SU-DHL-6 (cell line): ENCODE measurements around the gene ITGA11.

ENCODE experiments used
- H2AFZ ChIP-seq: fragments of 200-600 bp; sonication (generic); 2 replicates; pipeline ENCODE4 v1.6.1; 2014; ENCODE audit warnings: low read depth, mild to moderate bottlenecking, moderate library complexity, mixed read lengths, antibody characterized with exemption, low read length; ENCODE audit not compliant: severe bottlenecking
- H3F3A ChIP-seq: fragments of 200-600 bp; shearing (Covaris generic); 2 replicates; pipeline ENCODE4 v1.6.0; 2016; ENCODE audit warnings: antibody characterized with exemption, mild to moderate bottlenecking; ENCODE audit not compliant: insufficient read depth
- H3K27ac ChIP-seq: fragments of 200-600 bp; sonication (generic); 2 replicates; pipeline ENCODE4 v1.5.1; 2016; ENCODE audit warnings: low read depth, mild to moderate bottlenecking, low read length, moderate library complexity, mixed read lengths
- H3K27me3 ChIP-seq: fragments of 200-600 bp; sonication (generic), shearing (Covaris generic); 2 replicates; pipeline ENCODE4 v1.6.0; 2014; ENCODE audit warnings: mild to moderate bottlenecking, low read length
- H3K36me3 ChIP-seq: fragments of 200-600 bp; sonication (generic); 2 replicates; pipeline ENCODE4 v1.6.1; 2014; ENCODE audit warnings: mild to moderate bottlenecking, low read length, mixed read lengths
- H3K4me2 ChIP-seq: fragments of 300-600, 200-600 bp; shearing (Covaris generic), sonication (generic); 2 replicates; pipeline ENCODE4 v1.6.0; 2014; ENCODE audit warnings: low read length, low read depth, mild to moderate bottlenecking; ENCODE audit not compliant: poor library complexity, severe bottlenecking
- H3K4me3 ChIP-seq: fragments of 200-600 bp; sonication (generic); 2 replicates; pipeline ENCODE4 v1.5.1; 2014; ENCODE audit warnings: antibody characterized with exemption, low read length, mild to moderate bottlenecking, mixed read lengths; ENCODE audit not compliant: insufficient read depth, poor library complexity, severe bottlenecking
- H3K79me2 ChIP-seq: fragments of 200-600 bp; sonication (generic); 2 replicates; pipeline ENCODE4 v1.6.1; 2014; ENCODE audit warnings: mild to moderate bottlenecking, low read length, moderate library complexity; ENCODE audit not compliant: insufficient read depth
- H3K9ac ChIP-seq: fragments of 200-600 bp; sonication (generic); 2 replicates; pipeline ENCODE4 v1.7.0; 2014; ENCODE audit warnings: mild to moderate bottlenecking, low read length
- H3K9me2 ChIP-seq: fragments of 200-600 bp; sonication (generic); replicated peaks from 2 replicates; pipeline ENCODE4 v1.6.1; 2014; ENCODE audit warnings: low read length; ENCODE audit not compliant: insufficient read depth
- H3K9me3 ChIP-seq: fragments of 200-600 bp; sonication (generic); 2 replicates; pipeline ENCODE4 v1.6.1; 2014; ENCODE audit warnings: low read length, mixed read lengths; ENCODE audit not compliant: insufficient read depth
- H4K20me1 ChIP-seq: fragments of 200-600 bp; sonication (generic); 2 replicates; pipeline ENCODE4 v1.6.1; 2014; ENCODE audit warnings: low read depth, mild to moderate bottlenecking, antibody characterized with exemption, low read length, moderate library complexity, mixed read lengths
- EZH2phosphoT487 ChIP-seq: fragments of 200-600 bp; sonication (generic), shearing (Covaris generic); conservative IDR thresholded peaks from 2 replicates; pipeline ENCODE4 v1.6.1; 2018; ENCODE audit warnings: mild to moderate bottlenecking, antibody characterized with exemption, low read length, moderate library complexity, mixed read lengths
- TF ChIP-seq, protein P1 (sequence below): fragments of 200-600 bp; sonication (generic); IDR thresholded peaks from one replicate; pipeline ENCODE4 v1.5.1; 2017; ENCODE audit warnings: antibody characterized with exemption, mild to moderate bottlenecking, low read length, moderate library complexity; ENCODE audit not compliant: insufficient read depth, poor library complexity, severe bottlenecking

The ITGA11 gene

DNA sequence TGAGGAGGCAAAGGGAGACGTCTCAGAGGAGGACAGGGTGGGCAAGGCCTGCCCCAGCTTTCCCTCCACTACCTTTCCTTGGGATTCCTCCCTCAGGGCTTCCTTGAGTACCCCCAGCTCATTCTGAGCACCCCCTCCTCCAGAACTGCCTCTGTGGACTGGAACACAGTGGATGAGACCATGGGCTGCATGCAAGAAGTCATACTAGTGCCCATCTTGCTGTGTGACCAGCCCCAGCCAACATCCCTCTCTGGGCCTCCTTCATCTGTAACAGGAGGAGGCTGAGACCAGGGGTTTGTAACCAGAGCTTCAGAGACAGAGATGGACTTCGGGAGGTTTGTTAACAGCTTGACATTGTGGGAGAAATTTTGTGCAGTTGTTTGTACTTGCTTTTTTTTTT is 128.8 kb downstream of the ITGA11 start:
- no peak overlapping the region for H3K4me3 ChIP-seq
- H3K27ac ChIP-seq: no peak overlapping the region
- H3K4me2 ChIP-seq: no peak overlapping the region
- H3K36me3 ChIP-seq: no peaks in the 10 kb centered on the region
- H2AFZ ChIP-seq: no peak overlapping the region
- no peaks in the 10 kb centered on the region for H3K9me2 ChIP-seq
- TF ChIP-seq, protein P1, sequence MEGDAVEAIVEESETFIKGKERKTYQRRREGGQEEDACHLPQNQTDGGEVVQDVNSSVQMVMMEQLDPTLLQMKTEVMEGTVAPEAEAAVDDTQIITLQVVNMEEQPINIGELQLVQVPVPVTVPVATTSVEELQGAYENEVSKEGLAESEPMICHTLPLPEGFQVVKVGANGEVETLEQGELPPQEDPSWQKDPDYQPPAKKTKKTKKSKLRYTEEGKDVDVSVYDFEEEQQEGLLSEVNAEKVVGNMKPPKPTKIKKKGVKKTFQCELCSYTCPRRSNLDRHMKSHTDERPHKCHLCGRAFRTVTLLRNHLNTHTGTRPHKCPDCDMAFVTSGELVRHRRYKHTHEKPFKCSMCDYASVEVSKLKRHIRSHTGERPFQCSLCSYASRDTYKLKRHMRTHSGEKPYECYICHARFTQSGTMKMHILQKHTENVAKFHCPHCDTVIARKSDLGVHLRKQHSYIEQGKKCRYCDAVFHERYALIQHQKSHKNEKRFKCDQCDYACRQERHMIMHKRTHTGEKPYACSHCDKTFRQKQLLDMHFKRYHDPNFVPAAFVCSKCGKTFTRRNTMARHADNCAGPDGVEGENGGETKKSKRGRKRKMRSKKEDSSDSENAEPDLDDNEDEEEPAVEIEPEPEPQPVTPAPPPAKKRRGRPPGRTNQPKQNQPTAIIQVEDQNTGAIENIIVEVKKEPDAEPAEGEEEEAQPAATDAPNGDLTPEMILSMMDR: no peak
- TF ChIP-seq EZH2phosphoT487: no peak
- H3F3A ChIP-seq: 0 out of 2 replicates have a peak, but pooled peaks cover 7% of the 10 kb centered on the region
- H3K9ac ChIP-seq: no peak overlapping the region
- H3K79me2 ChIP-seq: no peaks in the 10 kb centered on the region
- H4K20me1 ChIP-seq: no peaks in the 10 kb centered on the region
- H3K9me3 ChIP-seq: no peaks in the 10 kb centered on the region
- H3K27me3 ChIP-seq: no peaks in the 10 kb centered on the region

DNA sequence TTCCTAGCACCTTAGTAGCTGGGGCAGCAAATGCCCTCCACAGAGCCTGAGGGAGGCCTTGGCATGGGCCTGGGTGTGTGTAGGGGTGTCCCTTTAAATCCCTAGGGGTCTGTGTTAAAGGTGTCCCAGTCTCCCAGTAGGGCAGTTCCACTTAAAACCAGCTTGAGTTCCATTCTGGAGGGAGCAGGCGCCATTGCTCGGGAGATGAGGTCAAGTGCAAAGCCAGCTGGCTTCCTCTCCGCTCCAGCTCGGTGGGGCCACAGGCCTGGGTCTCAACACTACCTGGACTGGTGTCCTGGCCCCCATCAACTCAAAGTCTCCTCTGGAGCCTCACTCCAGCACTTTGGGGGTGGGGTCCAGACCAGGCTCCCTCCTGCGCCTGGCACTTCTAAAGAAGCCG is 129.2 kb downstream of the ITGA11 start:
- no peaks in the 10 kb centered on the region for H3K9me2 ChIP-seq
- no peak overlapping the region for H3K4me3 ChIP-seq
- H3F3A ChIP-seq: 0 out of 2 replicates have a peak, but pooled peaks cover 7% of the 10 kb centered on the region
- H3K27ac ChIP-seq: no peak overlapping the region
- H3K79me2 ChIP-seq: no peaks in the 10 kb centered on the region
- no peaks in the 10 kb centered on the region for H3K9me3 ChIP-seq
- no peaks in the 10 kb centered on the region for H4K20me1 ChIP-seq
- no peak overlapping the region for H3K4me2 ChIP-seq
- H3K27me3 ChIP-seq: no peaks in the 10 kb centered on the region
- TF ChIP-seq, protein P1: no peak
- no peak for TF ChIP-seq EZH2phosphoT487
- H3K9ac ChIP-seq: no peak overlapping the region
- no peak overlapping the region for H2AFZ ChIP-seq
- H3K36me3 ChIP-seq: no peaks in the 10 kb centered on the region

DNA sequence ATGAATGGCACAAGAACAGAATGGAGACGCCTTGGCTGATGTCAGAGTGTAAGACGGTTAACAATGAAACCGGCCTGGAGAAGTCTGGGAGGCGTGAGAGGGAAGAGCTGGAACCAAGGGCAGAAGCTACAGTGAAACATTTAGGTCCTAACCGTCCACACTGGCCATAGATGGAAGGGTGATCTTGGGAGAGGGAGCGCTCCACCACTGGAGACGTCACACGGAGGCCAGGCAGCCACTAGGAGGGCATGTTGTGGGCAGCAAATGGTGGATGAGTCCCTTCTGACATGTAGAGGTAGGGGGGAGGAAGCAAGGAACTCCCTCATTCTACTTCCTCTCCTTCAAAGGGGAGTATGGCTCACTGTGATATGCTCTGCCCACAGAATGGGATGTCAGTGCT is 130.7 kb downstream of the ITGA11 start:
- H3K4me2 ChIP-seq: no peak overlapping the region
- no peak overlapping the region for H3K4me3 ChIP-seq
- no peaks in the 10 kb centered on the region for H3K79me2 ChIP-seq
- no peak for TF ChIP-seq EZH2phosphoT487
- TF ChIP-seq, protein P1: no peak
- no peak overlapping the region for H3K9ac ChIP-seq
- 0 out of 2 replicates have a peak, but pooled peaks cover 7% of the 10 kb centered on the region for H3F3A ChIP-seq
- H3K9me2 ChIP-seq: no peaks in the 10 kb centered on the region
- peaks cover 5% of the 10 kb centered on the region; the same call in 1 of the 2 replicates for H3K36me3 ChIP-seq
- H2AFZ ChIP-seq: no peak overlapping the region
- no peaks in the 10 kb centered on the region for H3K27me3 ChIP-seq
- H3K9me3 ChIP-seq: no peaks in the 10 kb centered on the region
- H3K27ac ChIP-seq: no peak overlapping the region
- H4K20me1 ChIP-seq: no peaks in the 10 kb centered on the region
